A549 (cell line): ENCODE measurements around the gene PACS1.

Experiments
- CHD4 ChIP-seq: fragments of 200-600 bp; sonication (generic); IDR thresholded peaks from 2 replicates; pipeline ENCODE4 v1.6.1; 2016; ENCODE audit warnings: antibody characterized with exemption, mild to moderate bottlenecking, borderline replicate concordance
- MYC ChIP-seq: IDR thresholded peaks from 2 replicates; pipeline ENCODE4 v1.6.1; 2012; ENCODE audit warnings: mild to moderate bottlenecking, inconsistent platforms, low read length, improper control_type of control experiment, borderline replicate concordance
- POLR2A ChIP-seq: IDR thresholded peaks from 2 replicates; pipeline ENCODE4 v1.6.1; 2012; ENCODE audit warnings: mild to moderate bottlenecking, low read length
- POLR2AphosphoS2 ChIP-seq: conservative IDR thresholded peaks from 2 replicates; pipeline ENCODE4 v1.6.1; 2012; ENCODE audit warnings: low read length, improper control_type of control experiment, inconsistent platforms
- RFX5 ChIP-seq: fragments of 450-650 bp; IDR thresholded peaks from 2 replicates; pipeline ENCODE4 v1.7.1; 2014; ENCODE audit warnings: antibody characterized with exemption, mild to moderate bottlenecking, moderate library complexity
- TF ChIP-seq, protein P1 (sequence below): fragments of >200 bp; sonication (Bioruptor Twin); formaldehyde crosslinking; IDR thresholded peaks from 3 replicates; pipeline ENCODE4 v1.5.1; 2016
- TF ChIP-seq, protein P2 (sequence below): fragments of 150-350 bp; IDR thresholded peaks from 2 replicates; pipeline ENCODE4 v1.6.1; 2014; ENCODE audit warnings: low read depth, mild to moderate bottlenecking, low read length
- TF ChIP-seq, protein P3 (sequence below): IDR thresholded peaks from 2 replicates; pipeline ENCODE4 v1.6.1; 2012
- TF ChIP-seq, protein P4 (sequence below): fragments of 200-600 bp; sonication (generic); IDR thresholded peaks from 2 replicates; pipeline ENCODE4 v1.6.1; 2016; ENCODE audit warnings: antibody characterized with exemption, mild to moderate bottlenecking, moderate library complexity

DNA sequence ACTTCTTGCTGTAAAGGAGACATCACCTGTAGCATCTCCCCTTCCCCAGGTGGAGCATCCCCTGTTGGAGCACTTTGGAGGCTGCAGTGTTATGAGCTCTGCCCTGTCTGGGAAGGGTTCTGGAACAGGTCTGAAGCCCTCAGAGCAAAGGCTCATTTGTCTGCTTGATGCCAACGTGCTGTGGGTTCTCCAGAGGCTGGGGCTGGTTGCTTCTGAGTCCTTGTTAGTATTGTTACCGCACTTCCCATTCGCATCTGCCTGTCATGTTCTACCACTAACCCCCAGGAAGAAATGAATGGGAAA, 73.1 kb downstream of the PACS1 start:
- TF ChIP-seq, protein P1, sequence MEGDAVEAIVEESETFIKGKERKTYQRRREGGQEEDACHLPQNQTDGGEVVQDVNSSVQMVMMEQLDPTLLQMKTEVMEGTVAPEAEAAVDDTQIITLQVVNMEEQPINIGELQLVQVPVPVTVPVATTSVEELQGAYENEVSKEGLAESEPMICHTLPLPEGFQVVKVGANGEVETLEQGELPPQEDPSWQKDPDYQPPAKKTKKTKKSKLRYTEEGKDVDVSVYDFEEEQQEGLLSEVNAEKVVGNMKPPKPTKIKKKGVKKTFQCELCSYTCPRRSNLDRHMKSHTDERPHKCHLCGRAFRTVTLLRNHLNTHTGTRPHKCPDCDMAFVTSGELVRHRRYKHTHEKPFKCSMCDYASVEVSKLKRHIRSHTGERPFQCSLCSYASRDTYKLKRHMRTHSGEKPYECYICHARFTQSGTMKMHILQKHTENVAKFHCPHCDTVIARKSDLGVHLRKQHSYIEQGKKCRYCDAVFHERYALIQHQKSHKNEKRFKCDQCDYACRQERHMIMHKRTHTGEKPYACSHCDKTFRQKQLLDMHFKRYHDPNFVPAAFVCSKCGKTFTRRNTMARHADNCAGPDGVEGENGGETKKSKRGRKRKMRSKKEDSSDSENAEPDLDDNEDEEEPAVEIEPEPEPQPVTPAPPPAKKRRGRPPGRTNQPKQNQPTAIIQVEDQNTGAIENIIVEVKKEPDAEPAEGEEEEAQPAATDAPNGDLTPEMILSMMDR: no peak
- TF ChIP-seq, protein P2, sequence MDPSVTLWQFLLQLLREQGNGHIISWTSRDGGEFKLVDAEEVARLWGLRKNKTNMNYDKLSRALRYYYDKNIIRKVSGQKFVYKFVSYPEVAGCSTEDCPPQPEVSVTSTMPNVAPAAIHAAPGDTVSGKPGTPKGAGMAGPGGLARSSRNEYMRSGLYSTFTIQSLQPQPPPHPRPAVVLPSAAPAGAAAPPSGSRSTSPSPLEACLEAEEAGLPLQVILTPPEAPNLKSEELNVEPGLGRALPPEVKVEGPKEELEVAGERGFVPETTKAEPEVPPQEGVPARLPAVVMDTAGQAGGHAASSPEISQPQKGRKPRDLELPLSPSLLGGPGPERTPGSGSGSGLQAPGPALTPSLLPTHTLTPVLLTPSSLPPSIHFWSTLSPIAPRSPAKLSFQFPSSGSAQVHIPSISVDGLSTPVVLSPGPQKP: no peak
- TF ChIP-seq, protein P3, sequence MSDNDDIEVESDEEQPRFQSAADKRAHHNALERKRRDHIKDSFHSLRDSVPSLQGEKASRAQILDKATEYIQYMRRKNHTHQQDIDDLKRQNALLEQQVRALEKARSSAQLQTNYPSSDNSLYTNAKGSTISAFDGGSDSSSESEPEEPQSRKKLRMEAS: no peak
- TF ChIP-seq CHD4 (no peak), MYC (no peak), POLR2AphosphoS2 (no peak), POLR2A (no peak), RFX5 (no peak)
- TF ChIP-seq, protein P4, sequence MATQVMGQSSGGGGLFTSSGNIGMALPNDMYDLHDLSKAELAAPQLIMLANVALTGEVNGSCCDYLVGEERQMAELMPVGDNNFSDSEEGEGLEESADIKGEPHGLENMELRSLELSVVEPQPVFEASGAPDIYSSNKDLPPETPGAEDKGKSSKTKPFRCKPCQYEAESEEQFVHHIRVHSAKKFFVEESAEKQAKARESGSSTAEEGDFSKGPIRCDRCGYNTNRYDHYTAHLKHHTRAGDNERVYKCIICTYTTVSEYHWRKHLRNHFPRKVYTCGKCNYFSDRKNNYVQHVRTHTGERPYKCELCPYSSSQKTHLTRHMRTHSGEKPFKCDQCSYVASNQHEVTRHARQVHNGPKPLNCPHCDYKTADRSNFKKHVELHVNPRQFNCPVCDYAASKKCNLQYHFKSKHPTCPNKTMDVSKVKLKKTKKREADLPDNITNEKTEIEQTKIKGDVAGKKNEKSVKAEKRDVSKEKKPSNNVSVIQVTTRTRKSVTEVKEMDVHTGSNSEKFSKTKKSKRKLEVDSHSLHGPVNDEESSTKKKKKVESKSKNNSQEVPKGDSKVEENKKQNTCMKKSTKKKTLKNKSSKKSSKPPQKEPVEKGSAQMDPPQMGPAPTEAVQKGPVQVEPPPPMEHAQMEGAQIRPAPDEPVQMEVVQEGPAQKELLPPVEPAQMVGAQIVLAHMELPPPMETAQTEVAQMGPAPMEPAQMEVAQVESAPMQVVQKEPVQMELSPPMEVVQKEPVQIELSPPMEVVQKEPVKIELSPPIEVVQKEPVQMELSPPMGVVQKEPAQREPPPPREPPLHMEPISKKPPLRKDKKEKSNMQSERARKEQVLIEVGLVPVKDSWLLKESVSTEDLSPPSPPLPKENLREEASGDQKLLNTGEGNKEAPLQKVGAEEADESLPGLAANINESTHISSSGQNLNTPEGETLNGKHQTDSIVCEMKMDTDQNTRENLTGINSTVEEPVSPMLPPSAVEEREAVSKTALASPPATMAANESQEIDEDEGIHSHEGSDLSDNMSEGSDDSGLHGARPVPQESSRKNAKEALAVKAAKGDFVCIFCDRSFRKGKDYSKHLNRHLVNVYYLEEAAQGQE: no peak
